Lung (tissue), 12 donors: ENCODE results near the gene CCDC77. TPM values are rescaled to one million over a fixed set of nuclear protein-coding genes. Genes with fewer than 3 reads are reported as not detected.

Source experiments
- ATAC-seq: fragments of 200-7000 bp; cut with Tn5 transposase; one replicate; pipeline ENCODE4 v1.9.1; 2020; ENCODE audit warnings: moderate number of reproducible peaks; ENCODE audit not compliant: insufficient read depth, low FRiP score
- DNase-seq, 3 donors: peaks; one replicate each; pipeline ENCODE4 v3.0.0-alpha.2; 2013 to 2017
- H3K27ac ChIP-seq, 2 donors: one replicate each; pipeline ENCODE4 v1.5.1; 2013; ENCODE audit warnings: mild to moderate bottlenecking in 2 of 2, moderate library complexity in 2 of 2, control low read depth in 1 of 2, inconsistent platforms in 1 of 2, low read depth in 1 of 2, low read length in 1 of 2
- H3K27me3 ChIP-seq, 3 donors: one replicate each; pipeline ENCODE4 v1.5.1; 2013; ENCODE audit warnings: low read length in 2 of 3; ENCODE audit not compliant: control insufficient read depth in 3 of 3, insufficient read depth in 3 of 3
- H3K36me3 ChIP-seq, 4 donors: one replicate each; pipeline ENCODE4 v1.5.1; 2013; ENCODE audit warnings: low read length in 4 of 4, mild to moderate bottlenecking in 1 of 4, moderate library complexity in 1 of 4; ENCODE audit not compliant: control insufficient read depth in 4 of 4, insufficient read depth in 4 of 4
- H3K4me1 ChIP-seq, 5 donors: one replicate each; pipeline ENCODE4 v1.5.1; 2013; ENCODE audit warnings: low read length in 5 of 5, mild to moderate bottlenecking in 2 of 5, moderate library complexity in 1 of 5; ENCODE audit not compliant: control insufficient read depth in 5 of 5, insufficient read depth in 5 of 5
- H3K4me3 ChIP-seq: one replicate; pipeline ENCODE4 v1.5.1; 2013; ENCODE audit warnings: mild to moderate bottlenecking, control low read depth, moderate library complexity
- H3K9ac ChIP-seq, 2 donors: one replicate each; pipeline ENCODE4 v1.5.1; 2013; ENCODE audit warnings: low read length in 2 of 2, control low read depth in 1 of 2; ENCODE audit not compliant: insufficient read depth in 1 of 2
- H3K9me3 ChIP-seq, 4 donors: one replicate each; pipeline ENCODE4 v1.5.1; 2013; ENCODE audit warnings: low read length in 3 of 4, mild to moderate bottlenecking in 1 of 4, moderate library complexity in 1 of 4; ENCODE audit not compliant: control insufficient read depth in 4 of 4, insufficient read depth in 3 of 4
- WGBS, 2 donors: extraction: QIAGEN DNeasy Blood & Tissue Kit; methylation state at CpG; one replicate each; pipeline ENCODE4 v1.1.7; 2013; 5-methylcytosine and 5-hydroxymethylcytosine counted together
- polyA plus RNA-seq, 2 donors: library from polyadenylated mRNA; stranded (reverse); fragments of 200-250 nt; gene quantifications; one replicate each; pipeline ENCODE4 v1.2.1, GENCODE V29; 2013
- total RNA-seq, 2 donors: library from RNA; depleted of rRNA in 1 of 2; stranded (reverse); fragments of >200 nt in 1 of 2; gene quantifications; one replicate each; pipeline ENCODE4 v1.2.1, GENCODE V29; 2014 to 2021
- TF ChIP-seq, protein P1 (sequence below): IDR thresholded peaks from 2 replicates; pipeline ENCODE4 v1.5.1; 2012; ENCODE audit warnings: mild to moderate bottlenecking; ENCODE audit errors: control extremely low read depth, extremely low read depth
- donor health status: control.
- donor health status: control.
- donor health status: Bipolar disorder and iron deficiency.
- donor health status: healthy.
- donor health status: DM: yes; HTN: yes; CAD: no.

CCDC77 gene
- total and polyA plus RNA-seq, 4 donors: 3.2 to 20.6 (median 5.0) TPM

DNA sequence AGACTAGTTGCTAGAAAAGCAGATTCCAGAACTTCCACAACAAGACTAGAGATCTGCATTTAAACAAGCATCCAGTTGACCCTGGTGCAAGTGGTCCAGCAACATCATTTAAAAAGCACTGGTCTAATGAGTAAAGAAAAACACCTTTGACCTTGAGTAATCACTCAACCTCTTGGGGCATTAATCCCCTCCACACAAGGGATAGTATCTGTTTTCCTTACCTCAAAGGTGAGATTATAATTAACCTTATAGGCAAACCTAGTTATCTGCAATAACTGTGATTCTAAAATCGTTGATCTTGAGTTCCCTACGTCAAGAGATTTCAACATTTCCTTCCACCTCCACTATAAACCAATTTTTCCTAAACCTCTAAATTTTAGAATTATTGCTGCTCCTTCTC is 13.4 kb upstream of the CCDC77 start:
- no peaks in the 10 kb centered on the region for H3K9me3 ChIP-seq
- peak overlapping the region; percentile 85 for H3K4me3 ChIP-seq
- H3K9ac ChIP-seq: peak overlapping the region; percentile 89 to 91
- peak overlapping the region; percentile 21 to 95 for H3K27ac ChIP-seq
- ATAC-seq (no peak), DNase-seq (no peak)
- TF ChIP-seq, protein P1, sequence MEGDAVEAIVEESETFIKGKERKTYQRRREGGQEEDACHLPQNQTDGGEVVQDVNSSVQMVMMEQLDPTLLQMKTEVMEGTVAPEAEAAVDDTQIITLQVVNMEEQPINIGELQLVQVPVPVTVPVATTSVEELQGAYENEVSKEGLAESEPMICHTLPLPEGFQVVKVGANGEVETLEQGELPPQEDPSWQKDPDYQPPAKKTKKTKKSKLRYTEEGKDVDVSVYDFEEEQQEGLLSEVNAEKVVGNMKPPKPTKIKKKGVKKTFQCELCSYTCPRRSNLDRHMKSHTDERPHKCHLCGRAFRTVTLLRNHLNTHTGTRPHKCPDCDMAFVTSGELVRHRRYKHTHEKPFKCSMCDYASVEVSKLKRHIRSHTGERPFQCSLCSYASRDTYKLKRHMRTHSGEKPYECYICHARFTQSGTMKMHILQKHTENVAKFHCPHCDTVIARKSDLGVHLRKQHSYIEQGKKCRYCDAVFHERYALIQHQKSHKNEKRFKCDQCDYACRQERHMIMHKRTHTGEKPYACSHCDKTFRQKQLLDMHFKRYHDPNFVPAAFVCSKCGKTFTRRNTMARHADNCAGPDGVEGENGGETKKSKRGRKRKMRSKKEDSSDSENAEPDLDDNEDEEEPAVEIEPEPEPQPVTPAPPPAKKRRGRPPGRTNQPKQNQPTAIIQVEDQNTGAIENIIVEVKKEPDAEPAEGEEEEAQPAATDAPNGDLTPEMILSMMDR: no peak
- peaks cover 3 to 11% (median 8%) of the 10 kb centered on the region in 4 donors for H3K36me3 ChIP-seq
- H3K27me3 ChIP-seq: no peaks in the 10 kb centered on the region
- 0% methylated on average over 2 of the region's 2 CpGs for WGBS, 2 donors
- peaks cover 0 to 33% (median 6%) of the 10 kb centered on the region in 5 donors for H3K4me1 ChIP-seq

- Histone ChIP-seq H3K9me3 (no peaks in the 10 kb centered on the region), H3K9ac (peak overlapping the region; percentile 89 to 91), H3K36me3 (peaks cover 0 to 8% (median 6%) of the 10 kb centered on the region in 4 donors), H3K4me3 (peak overlapping the region; percentile 85), H3K27me3 (no peaks in the 10 kb centered on the region), H3K4me1 (peaks cover 0 to 33% (median 6%) of the 10 kb centered on the region in 5 donors), H3K27ac (peak overlapping the region; percentile 95 to 96)
- no peak for ATAC-seq
- TF ChIP-seq, protein P1: no peak
- WGBS, 2 donors: 1% methylated on average over 29 to 35 of the region's 35 CpGs
- peak in 2 of 3 donors; percentile 37 to 68 for DNase-seq
These were observed 12.8 kb upstream of the CCDC77 start for GRCh38 chr12:388541-389141.

DNA sequence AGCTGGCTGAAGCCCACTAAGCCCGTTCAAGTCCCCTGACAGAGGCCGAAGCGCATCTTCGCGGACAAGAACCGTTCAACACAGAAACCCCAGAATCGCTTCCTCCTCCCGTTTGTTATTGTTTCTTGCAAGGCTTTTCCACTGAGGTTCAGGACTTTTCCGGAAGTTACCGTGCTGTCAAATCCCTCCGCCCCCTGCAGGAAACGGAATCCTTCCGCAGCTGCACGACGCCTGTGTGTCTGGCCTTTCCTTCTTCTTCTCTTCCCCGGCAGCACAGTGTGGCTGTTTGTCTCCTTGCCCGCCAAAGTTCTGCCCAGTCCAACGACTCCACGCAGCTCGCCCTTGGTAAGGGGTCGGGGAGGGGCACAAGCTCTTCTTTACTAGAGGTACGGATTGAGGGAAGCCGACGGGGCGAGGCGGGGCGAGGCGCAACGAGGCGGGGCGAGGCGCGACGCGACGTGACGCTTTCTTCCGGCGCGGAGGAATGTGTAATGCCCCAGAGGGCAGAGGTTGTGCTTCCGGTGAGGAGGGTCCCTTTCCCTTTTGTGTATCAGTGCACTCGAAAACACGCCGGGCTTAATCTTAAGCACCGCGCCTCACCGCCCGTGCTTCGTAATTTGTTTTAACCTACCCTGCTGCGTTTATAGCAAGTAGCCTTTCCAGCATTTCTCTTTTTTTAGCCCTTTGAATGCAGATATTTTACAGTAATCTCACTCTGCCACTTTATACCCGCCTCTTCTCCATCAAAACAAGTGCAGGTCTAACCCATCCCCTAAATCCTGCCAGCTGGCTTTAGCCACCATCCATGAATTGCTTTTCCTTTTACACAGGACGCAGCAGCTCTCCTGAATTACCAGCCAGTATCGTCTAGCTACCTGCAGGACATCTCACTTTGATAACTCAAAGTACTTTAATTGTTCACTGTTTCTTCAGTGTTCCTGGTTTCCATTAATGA is 12.0 kb upstream of the CCDC77 start, which contains the start of gene KDM5A:
KDM5A (minus strand) TSS at position 179 of the 955 bp plus-strand sequence. CDS start 229 bp downstream, outside the sequence.
- 2% methylated on average over 50 to 53 of the region's 53 CpGs for WGBS, 2 donors
- H3K4me1 ChIP-seq: peaks cover 0 to 33% (median 6%) of the 10 kb centered on the region in 5 donors
- H3K27me3 ChIP-seq: no peaks in the 10 kb centered on the region
- H3K9me3 ChIP-seq: no peaks in the 10 kb centered on the region
- DNase-seq (peak; percentile 96 to 98 (median 98)), ATAC-seq (peak; percentile 97)
- H3K36me3 ChIP-seq: no peaks in the 10 kb centered on the region
- H3K4me3 ChIP-seq: peak within 1 kb of the TSS; percentile 85
- H3K27ac ChIP-seq: peak within 1 kb of the TSS; percentile 95 to 96
- TF ChIP-seq, protein P1: no peak
- H3K9ac ChIP-seq: peak within 1 kb of the TSS; percentile 91 to 97
